Transverse colon (tissue), 4 donors: Measurements from ENCODE around the gene PLCL1. TPM values are rescaled to one million over a fixed set of nuclear protein-coding genes. Genes with fewer than 3 reads are reported as not detected.

ENCODE experiments used
- DNase-seq: peaks from one replicate; pipeline ENCODE4 v3.0.0-alpha.2; 2019
- H3K27ac ChIP-seq, 4 donors: fragments of 200-600 bp; sonication (generic); 2 replicates each; pipeline ENCODE4 v1.5.1; 2016 to 2018; ENCODE audit warnings: inconsistent platforms in 4 of 4
- H3K27me3 ChIP-seq: fragments of 200-600 bp; sonication (generic); 2 replicates; pipeline ENCODE4 v1.5.1; 2017; ENCODE audit warnings: inconsistent platforms
- H3K36me3 ChIP-seq, 4 donors: fragments of 200-600 bp; sonication (generic); 2 replicates each; pipeline ENCODE4 v1.5.1; 2017 to 2019; ENCODE audit warnings: inconsistent platforms in 4 of 4
- H3K4me1 ChIP-seq, 4 donors: fragments of 200-600 bp; sonication (generic); 2 replicates each; pipeline ENCODE4 v1.5.1; 2017 to 2020; ENCODE audit warnings: inconsistent platforms in 4 of 4
- H3K4me3 ChIP-seq, 4 donors: fragments of 200-600 bp; sonication (generic); 1 replicate in 1 of 4; 2 replicates in 3 of 4; pipeline versions ENCODE4 v1.5.1 to v1.6.1; 2017 to 2019; ENCODE audit warnings: inconsistent platforms in 4 of 4
- H3K9me3 ChIP-seq, 2 donors: fragments of 200-600 bp; sonication (generic); 2 replicates each; pipeline ENCODE4 v1.5.1; 2017 to 2019; ENCODE audit warnings: inconsistent platforms in 2 of 2
- CTCF ChIP-seq, 5 experiments: fragments of 200-600 bp in 3 of 5; fragments of 450-650 bp in 2 of 5; sonication (generic) in 3 of 5; IDR thresholded peaks; 1 replicate in 2 of 5; 2 replicates in 3 of 5; pipeline ENCODE4 v1.5.1; 2016 to 2017; ENCODE audit warnings: antibody characterized with exemption in 5 of 5, inconsistent platforms in 3 of 5, mild to moderate bottlenecking in 2 of 5, moderate library complexity in 1 of 5
- EP300 ChIP-seq: sonication (generic); formaldehyde crosslinking; IDR thresholded peaks from one replicate; pipeline ENCODE4 v1.6.1; 2017; ENCODE audit warnings: antibody characterized with exemption, low read depth
- POLR2A ChIP-seq: fragments of 450-650 bp; IDR thresholded peaks from one replicate; pipeline ENCODE4 v1.6.1; 2016; ENCODE audit warnings: antibody characterized with exemption, mild to moderate bottlenecking, moderate library complexity
- POLR2AphosphoS5 ChIP-seq, 3 donors: sonication (generic); formaldehyde crosslinking; IDR thresholded peaks; one replicate each; pipeline ENCODE4 v1.6.1; 2016; ENCODE audit warnings: antibody characterized with exemption in 3 of 3
- WGBS, 2 donors: methylation state at CpG; one replicate each; pipeline ENCODE4 v1.1.5; 2018; ENCODE audit warnings: low coverage in 1 of 2; 5-methylcytosine and 5-hydroxymethylcytosine counted together
- in situ Hi-C, 4 donors: fragments of 200-750 bp; cut with MboI; loops; one replicate each; pipeline versions ENCODE4 v1.15.0 to v1.15.1; 2017; ENCODE audit warnings: low sequenced_read_pairs in 3 of 4, low pct_ligation_motif_present in 1 of 4, low pct_unique_long_range_greater_than_20kb in 1 of 4
- intact Hi-C: fragments of 100-400 bp; cut with DNase I; formaldehyde crosslinking; loops from one replicate; pipeline ENCODE4 v1.15.1; 2023; ENCODE audit warnings: low total_unique reads
- total RNA-seq, 4 donors: library from RNA; depleted of rRNA; stranded (reverse); fragments of >200 nt; gene quantifications; one replicate each; pipeline ENCODE4 v1.1.0, GENCODE V29; 2016

PLCL1 gene
- total RNA-seq, 4 donors from 2014 or later: 0.20 to 7.1 (median 5.3) TPM

GRCh38 chr2:197810491-197810890 is 6.1 kb downstream of the PLCL1 start:
- Histone ChIP-seq H3K27ac (no peak overlapping the region), H3K4me1 (peaks cover 0 to 3% (median under 1%) of the 10 kb centered on the region in 4 donors), H3K27me3 (peaks cover 12% of the 10 kb centered on the region), H3K36me3 (no peaks in the 10 kb centered on the region), H3K9me3 (no peaks in the 10 kb centered on the region), H3K4me3 (no peak overlapping the region)
- in situ Hi-C loops (loop anchor here in 1 of 4 donors (25.0 kb wide), 1 partner anchor 327 kb away; no protein-coding TSS in a partner anchor), intact Hi-C loops (no loop called here)
- TF ChIP-seq POLR2A: no peak
- no peak for TF ChIP-seq POLR2AphosphoS5 (IDR thresholded peaks at IDR 0.05)
- TF ChIP-seq EP300: no peak
- TF ChIP-seq CTCF (IDR thresholded peaks at IDR 0.05): no peak
- 69 to 83% methylated on average over 2 to 3 of the region's 3 CpGs for WGBS, 2 donors
- DNase-seq: no peak

GRCh38 chr2:197813093-197813787 is 8.8 kb downstream of the PLCL1 start:
- H3K27ac ChIP-seq: no peak overlapping the region
- in situ Hi-C loops (loop anchor here in 1 of 4 donors (25.0 kb wide), 1 partner anchor 324 kb away; no protein-coding TSS in a partner anchor), intact Hi-C loops (no loop called here)
- H3K9me3 ChIP-seq: no peaks in the 10 kb centered on the region
- no peak for DNase-seq
- H3K4me3 ChIP-seq: no peak overlapping the region
- H3K4me1 ChIP-seq: no peaks in the 10 kb centered on the region
- H3K27me3 ChIP-seq: peaks cover 7% of the 10 kb centered on the region
- H3K36me3 ChIP-seq: no peaks in the 10 kb centered on the region
- WGBS, 2 donors: 44 to 47% methylated on average over 3 of the region's 3 CpGs
- TF ChIP-seq POLR2A (no peak), CTCF (IDR thresholded peaks at IDR 0.05) (peak; percentile 21 to 55 (median 47))

GRCh38 chr2:197814526-197814925 is 10.1 kb downstream of the PLCL1 start:
- DNase-seq: no peak
- H3K4me1 ChIP-seq: no peaks in the 10 kb centered on the region
- WGBS, 2 donors: 20 to 72% methylated on average over 1 to 2 of the region's 2 CpGs
- intact Hi-C loops (no loop called here), in situ Hi-C loops (loop anchor here in 1 of 4 donors (25.0 kb wide), 1 partner anchor 323 kb away; no protein-coding TSS in a partner anchor)
- no peaks in the 10 kb centered on the region for H3K27me3 ChIP-seq
- no peaks in the 10 kb centered on the region for H3K9me3 ChIP-seq
- H3K27ac ChIP-seq: no peak overlapping the region
- TF ChIP-seq CTCF (IDR thresholded peaks at IDR 0.05) (no peak), EP300 (no peak), POLR2A (no peak), POLR2AphosphoS5 (IDR thresholded peaks at IDR 0.05) (no peak)
- no peaks in the 10 kb centered on the region for H3K36me3 ChIP-seq
- H3K4me3 ChIP-seq: no peak overlapping the region

GRCh38 chr2:197821550-197822289 is 17.3 kb downstream of the PLCL1 start:
- Histone ChIP-seq H3K36me3 (no peaks in the 10 kb centered on the region), H3K9me3 (no peaks in the 10 kb centered on the region), H3K27me3 (no peaks in the 10 kb centered on the region), H3K4me3 (no peak overlapping the region), H3K4me1 (no peaks in the 10 kb centered on the region), H3K27ac (no peak overlapping the region)
- intact Hi-C loops: no loop called here
- in situ Hi-C loops: loop anchor here in 1 of 4 donors (25.0 kb wide), 1 partner anchor 316 kb away; no protein-coding TSS in a partner anchor
- DNase-seq: no peak
- TF ChIP-seq POLR2A (no peak), EP300 (no peak), POLR2AphosphoS5 (IDR thresholded peaks at IDR 0.05) (no peak), CTCF (IDR thresholded peaks at IDR 0.05) (no peak)
- WGBS, 2 donors: 77 to 81% methylated on average over 2 of the region's 2 CpGs
